HCT116 (cell line): ENCODE data around the gene MS4A8. TPM values are rescaled to one million over a fixed set of nuclear protein-coding genes. Genes with fewer than 3 reads are reported as not detected.

Experiments used
- ATAC-seq: fragments of 200-7000 bp; cut with Tn5 transposase; 2 replicates; pipeline ENCODE4 v1.9.1; 2020; ENCODE audit warnings: mild to moderate bottlenecking, moderate library complexity
- BruUV-seq: library from RNA; stranded (reverse); fragments of 400-500 nt; replicated peaks from 2 replicates; lab custom pipeline; 2021; lab: Mats Ljungman, UMichigan
- CTCF ChIA-PET: fragments of 300-600 bp; sonication (Branson Sonifier 250); formaldehyde crosslinking; loops from one replicate; lab custom pipeline; 2021; ENCODE audit warnings: antibody characterized with exemption; lab: Charles Lee
- POLR2A ChIA-PET: fragments of 300-600, 350-600 bp; sonication (Branson Sonifier 250); formaldehyde crosslinking; loops from one replicate; lab custom pipeline; 2021; ENCODE audit warnings: antibody characterized with exemption; lab: Charles Lee
- RAD21 ChIA-PET, 2 experiments: fragments of 300-600 bp; sonication (Branson Sonifier 250); formaldehyde crosslinking; loops; one replicate each; lab custom pipeline; 2023; ENCODE audit warnings: low total read pairs in 2 of 2; ENCODE audit not compliant: uncharacterized antibody in 2 of 2, unreplicated experiment in 2 of 2, low non-redundant PET in 1 of 2; lab: Charles Lee
- DNase-seq: peaks from one replicate; pipeline ENCODE4 v3.0.0-alpha.2; 2010; ENCODE audit warnings: low read depth, low spot score
- H2AFZ ChIP-seq: fragments of 200-600 bp; shearing (Covaris generic), sonication (generic); 2 replicates; pipeline ENCODE4 v1.6.1; 2017; ENCODE audit warnings: low read depth, mixed run types, mixed read lengths, antibody characterized with exemption, low read length; ENCODE audit not compliant: poor library complexity, severe bottlenecking
- H3K27ac ChIP-seq: 2 replicates; pipeline ENCODE4 v1.5.1; 2012; ENCODE audit warnings: low read depth, low read length
- H3K27me3 ChIP-seq: fragments of 200-600 bp; sonication (generic); 2 replicates; pipeline ENCODE4 v1.6.1; 2016; ENCODE audit warnings: mixed run types, low read length, mixed read lengths; ENCODE audit not compliant: insufficient read depth
- H3K36me3 ChIP-seq, 2 experiments: fragments of 200-500 bp in 1 of 2; fragments of 200-600 bp in 1 of 2; sonication (Bioruptor generic) in 1 of 2; sonication (generic) in 1 of 2; 2 replicates each; pipeline versions ENCODE4 v1.5.1 to v1.6.1; 2014 to 2016; ENCODE audit warnings: low read length in 2 of 2, inconsistent platforms in 1 of 2, mixed read lengths in 1 of 2, mixed run types in 1 of 2; ENCODE audit not compliant: insufficient read depth in 2 of 2, control insufficient read depth in 1 of 2
- H3K4me1 ChIP-seq, 2 experiments: fragments of 200-600 bp in 1 of 2; sonication (generic) in 1 of 2; 2 replicates each; pipeline versions ENCODE4 v1.5.1 to v1.6.1; 2012 to 2017; ENCODE audit warnings: low read length in 2 of 2, inconsistent platforms in 1 of 2, mild to moderate bottlenecking in 1 of 2, mixed read lengths in 1 of 2, mixed run types in 1 of 2, moderate library complexity in 1 of 2; ENCODE audit not compliant: insufficient read depth in 2 of 2, control insufficient read depth in 1 of 2
- H3K4me2 ChIP-seq: fragments of 200-600 bp; sonication (generic); 2 replicates; pipeline ENCODE4 v1.6.1; 2017; ENCODE audit warnings: mixed run types, low read length, mixed read lengths
- H3K4me3 ChIP-seq, 2 experiments: fragments of 200-600 bp in 1 of 2; sonication (generic) in 1 of 2; replicated peaks in 1 of 2; 2 replicates each; pipeline ENCODE4 v1.5.1; 2011 to 2016; ENCODE audit warnings: low read length in 2 of 2, control low read depth in 1 of 2, low read depth in 1 of 2, mild to moderate bottlenecking in 1 of 2, mixed read lengths in 1 of 2, mixed run types in 1 of 2
- H3K79me2 ChIP-seq: fragments of 200-600 bp; sonication (generic); 2 replicates; pipeline ENCODE4 v1.6.1; 2017; ENCODE audit warnings: mild to moderate bottlenecking, mixed run types, low read length, moderate library complexity, mixed read lengths; ENCODE audit not compliant: insufficient read depth
- H3K9ac ChIP-seq: fragments of 200-600 bp; sonication (generic); 2 replicates; pipeline ENCODE4 v1.6.1; 2016; ENCODE audit warnings: low read length, mixed read lengths
- H3K9me2 ChIP-seq: fragments of 200-600 bp; sonication (generic), shearing (Covaris generic); 2 replicates; pipeline ENCODE4 v1.6.1; 2017; ENCODE audit warnings: mixed run types, mild to moderate bottlenecking, moderate library complexity; ENCODE audit not compliant: insufficient read depth
- H3K9me3 ChIP-seq, 2 experiments: fragments of 200-500 bp in 1 of 2; fragments of 200-600 bp in 1 of 2; sonication (Bioruptor generic) in 1 of 2; sonication (generic) in 1 of 2; 2 replicates each; pipeline ENCODE4 v1.6.1; 2014 to 2017; ENCODE audit warnings: low read length in 2 of 2, mixed read lengths in 2 of 2, inconsistent platforms in 1 of 2, low read depth in 1 of 2, mild to moderate bottlenecking in 1 of 2, mixed run types in 1 of 2, moderate library complexity in 1 of 2; ENCODE audit not compliant: control insufficient read depth in 1 of 2, insufficient read depth in 1 of 2
- H4K20me1 ChIP-seq: fragments of 200-600 bp; sonication (generic), shearing (Covaris generic); 2 replicates; pipeline ENCODE4 v1.6.1; 2017; ENCODE audit warnings: mixed run types, mild to moderate bottlenecking, moderate library complexity; ENCODE audit not compliant: insufficient read depth
- CEBPB ChIP-seq: IDR thresholded peaks from 2 replicates; pipeline ENCODE4 v1.6.1; 2012; ENCODE audit warnings: low read depth
- CTCF ChIP-seq, 3 experiments: fragments of 200-600 bp in 1 of 3; sonication (generic) in 1 of 3; IDR thresholded peaks in 2 of 3; conservative IDR thresholded peaks in 1 of 3; 2 replicates each; pipeline ENCODE4 v1.5.1; 2012 to 2017; ENCODE audit warnings: low read depth in 2 of 3, low read length in 2 of 3, antibody characterized with exemption in 1 of 3, borderline replicate concordance in 1 of 3, control low read depth in 1 of 3, mild to moderate bottlenecking in 1 of 3, mixed read lengths in 1 of 3, mixed run types in 1 of 3, moderate library complexity in 1 of 3; ENCODE audit not compliant: insufficient read depth in 1 of 3
- EZH2 ChIP-seq: fragments of 200-600 bp; sonication (generic); IDR thresholded peaks from 2 replicates; pipeline ENCODE4 v1.6.1; 2017; ENCODE audit warnings: antibody characterized with exemption, mixed run types
- JUND ChIP-seq: IDR thresholded peaks from 2 replicates; pipeline ENCODE4 v1.6.1; 2012
- MAX ChIP-seq: IDR thresholded peaks from 2 replicates; pipeline ENCODE4 v1.6.1; 2012
- POLR2AphosphoS5 ChIP-seq: IDR thresholded peaks from 2 replicates; pipeline ENCODE4 v1.6.1; 2011; ENCODE audit warnings: mild to moderate bottlenecking, low read depth, low read length, moderate library complexity
- RAD21 ChIP-seq: IDR thresholded peaks from 2 replicates; pipeline ENCODE4 v1.6.1; 2012; ENCODE audit warnings: low read depth, mild to moderate bottlenecking
- SIN3A ChIP-seq: IDR thresholded peaks from 2 replicates; pipeline ENCODE4 v1.6.1; 2012; ENCODE audit warnings: low read depth
- TCF7L2 ChIP-seq: IDR thresholded peaks from 2 replicates; pipeline ENCODE4 v1.7.0; 2011; ENCODE audit warnings: borderline replicate concordance, inconsistent platforms; ENCODE audit not compliant: insufficient read depth, insufficient read length; ENCODE audit errors: extremely low read depth
- ZBTB33 ChIP-seq: IDR thresholded peaks from 2 replicates; pipeline ENCODE4 v1.6.1; 2011; ENCODE audit warnings: mild to moderate bottlenecking, low read length, moderate library complexity; ENCODE audit not compliant: insufficient replicate concordance; ENCODE audit errors: extremely low read depth
- ZFX ChIP-seq: fragments of 450-650 bp; IDR thresholded peaks from 2 replicates; pipeline ENCODE4 v1.6.1; 2017
- intact Hi-C: fragments of 100-400 bp; cut with micrococcal nuclease; formaldehyde crosslinking; loops from 2 replicates; pipeline ENCODE4 v1.10.0; 2022
- total RNA-seq: library from RNA; stranded (reverse); gene quantifications from one replicate; pipeline ENCODE4 v1.2.1, GENCODE V29; 2021; ENCODE audit not compliant: unreplicated experiment

The MS4A8 gene
- total RNA-seq, 1 experiment from 2014 or later = 0.17 TPM

GRCh38 chr11:60724420-60724819, 25.0 kb downstream of the MS4A8 start, which contains the start of gene MS4A18:
Gene MS4A18, plus strand, starts transcription at chr11:60724720.
- Histone ChIP-seq H3K9ac (no peak within 1 kb of the TSS), H3K9me3 (no peaks in the 10 kb centered on the region), H3K4me3 (no peak within 1 kb of the TSS), H3K4me2 (no peak within 1 kb of the TSS), H3K36me3 (no peaks in the 10 kb centered on the region), H3K4me1 (no peaks in the 10 kb centered on the region), H3K79me2 (no peaks in the 10 kb centered on the region), H3K27me3 (peaks cover 47% of the 10 kb centered on the region), H4K20me1 (no peaks in the 10 kb centered on the region), H3K9me2 (no peaks in the 10 kb centered on the region), H2AFZ (no peak within 1 kb of the TSS)
- ChIA-PET RAD21 (no interaction called here), CTCF (no interaction called here), POLR2A (no interaction called here)
- BruUV-seq = no TSS peak
- ATAC-seq (no peak), DNase-seq (no peak)
- no peak for TF ChIP-seq ZFX
- TF ChIP-seq RAD21 = no peak
- TF ChIP-seq, all 23 proteins: peak for 0
- H3K27ac ChIP-seq = no peak within 1 kb of the TSS
- intact Hi-C loops = no loop called here

GRCh38 chr11:60725592-60725991, 26.2 kb downstream of the MS4A8 start:
- no peaks in the 10 kb centered on the region for H3K4me1 ChIP-seq
- H3K27ac ChIP-seq = no peak overlapping the region
- POLR2A ChIA-PET = no interaction called here
- RAD21 ChIA-PET = no interaction called here
- no peaks in the 10 kb centered on the region for H4K20me1 ChIP-seq
- no peaks in the 10 kb centered on the region for H3K79me2 ChIP-seq
- H3K9ac ChIP-seq = no peak overlapping the region
- BruUV-seq = no TSS peak
- H3K4me2 ChIP-seq = no peak overlapping the region
- ATAC-seq = no peak
- no peak overlapping the region for H2AFZ ChIP-seq
- no peaks in the 10 kb centered on the region for H3K36me3 ChIP-seq
- H3K27me3 ChIP-seq = peaks cover 54% of the 10 kb centered on the region
- CTCF ChIA-PET = no interaction called here
- no peaks in the 10 kb centered on the region for H3K9me2 ChIP-seq
- H3K4me3 ChIP-seq = no peak overlapping the region
- TF ChIP-seq CTCF (IDR thresholded peaks at IDR 0.05 in 2 of 3, conservative IDR thresholded peaks at IDR 0.05 in 1 of 3; ENCODE audit: borderline replicate concordance in 1 of 3, insufficient read depth in 1 of 3, low read depth in 2 of 3, low read length in 2 of 3) = no peak
- no peak for TF ChIP-seq RAD21
- TF ChIP-seq MAX = no peak
- no peak for TF ChIP-seq EZH2
- TF ChIP-seq TCF7L2 = no peak
- no peak for TF ChIP-seq CEBPB
- TF ChIP-seq ZBTB33 = no peak
- TF ChIP-seq POLR2AphosphoS5 = no peak
- TF ChIP-seq JUND = no peak
- TF ChIP-seq SIN3A = no peak
- DNase-seq = no peak
- intact Hi-C loops = no loop called here
- no peaks in the 10 kb centered on the region for H3K9me3 ChIP-seq
